GM23338 (cell line): Measurements from ENCODE around the gene STARD13. TPM values are rescaled to one million over a fixed set of nuclear protein-coding genes. Genes with fewer than 3 reads are reported as not detected.
A peak's percentile ranks its signal among the peaks of the same experiment; 100 is the strongest.

Source experiments
- ATAC-seq: fragments of 200-7000 bp; cut with Tn5 transposase; 3 replicates; pipeline ENCODE4 v1.9.1; 2020
- DNase-seq: peaks from one replicate; pipeline ENCODE4 v3.0.0-alpha.2; 2015; ENCODE audit warnings: low spot score
- H2AFZ ChIP-seq: fragments of 200-600 bp; sonication (generic); 2 replicates; pipeline ENCODE4 v1.8.0; 2016; ENCODE audit warnings: antibody characterized with exemption, mild to moderate bottlenecking, moderate library complexity
- H3F3A ChIP-seq: fragments of 200-600 bp; sonication (generic); replicated peaks from 2 replicates; pipeline ENCODE4 v1.8.0; 2017; ENCODE audit warnings: antibody characterized with exemption, mixed run types, low read depth
- H3K27ac ChIP-seq: fragments of 200-600 bp; sonication (generic); 2 replicates; pipeline ENCODE4 v1.6.1; 2016; ENCODE audit warnings: low read depth
- H3K27me3 ChIP-seq: fragments of 200-600 bp; sonication (generic); 2 replicates; pipeline ENCODE4 v1.8.0; 2016; ENCODE audit warnings: mild to moderate bottlenecking, mixed run types, moderate library complexity; ENCODE audit not compliant: insufficient read depth
- H3K36me3 ChIP-seq: fragments of 200-600 bp; sonication (generic); 2 replicates; pipeline ENCODE4 v1.8.0; 2016; ENCODE audit warnings: mild to moderate bottlenecking; ENCODE audit not compliant: insufficient read depth
- H3K4me1 ChIP-seq: fragments of 200-600 bp; sonication (generic); 2 replicates; pipeline ENCODE4 v1.8.0; 2016; ENCODE audit warnings: mild to moderate bottlenecking, moderate library complexity; ENCODE audit not compliant: insufficient read depth
- H3K4me2 ChIP-seq: fragments of 200-600 bp; sonication (generic); 2 replicates; pipeline ENCODE4 v1.7.1; 2017; ENCODE audit warnings: mixed run types
- H3K4me3 ChIP-seq: fragments of 200-600 bp; sonication (generic); 2 replicates; pipeline ENCODE4 v1.6.1; 2016; ENCODE audit warnings: mixed run types
- H3K79me2 ChIP-seq: fragments of 200-600 bp; sonication (generic); replicated peaks from 2 replicates; pipeline ENCODE4 v1.8.0; 2017; ENCODE audit warnings: mild to moderate bottlenecking; ENCODE audit not compliant: insufficient read depth
- H3K9me2 ChIP-seq: fragments of 200-600 bp; sonication (generic); 2 replicates; pipeline ENCODE4 v1.8.0; 2017; ENCODE audit not compliant: insufficient read depth
- H4K20me1 ChIP-seq: fragments of 200-600 bp; sonication (generic); replicated peaks from 2 replicates; pipeline ENCODE4 v1.8.0; 2017; ENCODE audit warnings: mild to moderate bottlenecking; ENCODE audit not compliant: insufficient read depth
- H3K27ac Mint-ChIP-seq: 2 replicates; pipeline ENCODE4 v1.8.0; 2020; ENCODE audit warnings: inconsistent platforms, mild to moderate bottlenecking, moderate library complexity, mixed read lengths
- H3K27me3 Mint-ChIP-seq: 3 replicates; pipeline ENCODE4 v1.8.0; 2022; ENCODE audit warnings: low read depth, mild to moderate bottlenecking, moderate library complexity, mixed read lengths, inconsistent platforms; ENCODE audit not compliant: insufficient read depth, poor library complexity
- H3K36me3 Mint-ChIP-seq: 3 replicates; pipeline ENCODE4 v1.8.0; 2021; ENCODE audit warnings: low read depth, mild to moderate bottlenecking, inconsistent platforms, moderate library complexity, mixed read lengths
- H3K4me1 Mint-ChIP-seq: 3 replicates; pipeline ENCODE4 v1.8.0; 2020; ENCODE audit warnings: mild to moderate bottlenecking, inconsistent platforms, mixed read lengths
- H3K4me3 Mint-ChIP-seq: 3 replicates; pipeline ENCODE4 v1.8.0; 2021; ENCODE audit warnings: moderate library complexity, mild to moderate bottlenecking, inconsistent platforms, mixed read lengths
- H3K9me3 Mint-ChIP-seq: 3 replicates; pipeline ENCODE4 v1.8.0; 2020; ENCODE audit warnings: moderate library complexity, mild to moderate bottlenecking, inconsistent platforms, mixed read lengths
- EZH2 ChIP-seq: fragments of 200-600 bp; sonication (generic); IDR thresholded peaks from one replicate; pipeline ENCODE4 v1.8.0; 2017; ENCODE audit warnings: antibody characterized with exemption, mild to moderate bottlenecking, low read depth; ENCODE audit not compliant: unreplicated experiment
- EZH2phosphoT487 ChIP-seq: fragments of 200-600 bp; sonication (generic); IDR thresholded peaks from one replicate; pipeline ENCODE4 v1.8.1; 2018; ENCODE audit warnings: antibody characterized with exemption; ENCODE audit not compliant: unreplicated experiment
- JUNB ChIP-seq: IDR thresholded peaks from one replicate; pipeline ENCODE4 v1.6.1; 2016; ENCODE audit warnings: antibody characterized with exemption; ENCODE audit not compliant: unreplicated experiment
- NANOG ChIP-seq: IDR thresholded peaks from 2 replicates; pipeline ENCODE4 v1.6.1; 2016; ENCODE audit warnings: antibody characterized with exemption, borderline replicate concordance
- ZNF331 ChIP-seq: fragments of 250-450 bp; sonication (Bioruptor Pico); IDR thresholded peaks from 2 replicates; pipeline ENCODE4 v1.5.0; 2020; ENCODE audit warnings: low read depth, mild to moderate bottlenecking, moderate library complexity
- polyA plus RNA-seq: library from polyadenylated mRNA; unstranded; fragments of >200 nt; fragmentation: Nextera tagmentation; extraction: Ambion mirVana; gene quantifications from 2 replicates; pipeline ENCODE4 v1.2.1, GENCODE V29; 2016
- total RNA-seq: library from RNA; depleted of rRNA; stranded (reverse); fragments of >200 nt; shearing (Covaris generic); gene quantifications from 2 replicates; pipeline ENCODE4 v1.2.3, GENCODE V29; 2014
- TF ChIP-seq, protein P1 (sequence below): IDR thresholded peaks from 2 replicates; pipeline ENCODE4 v1.6.1; 2016; ENCODE audit warnings: antibody characterized with exemption
- TF ChIP-seq, protein P2 (sequence below): fragments of 250-450 bp; sonication (Bioruptor Pico); IDR thresholded peaks from 2 replicates; pipeline ENCODE4 v1.5.0; 2020; ENCODE audit warnings: mild to moderate bottlenecking, moderate library complexity
- TF ChIP-seq, protein P3 (sequence below), 2 experiments: fragments of 200-600 bp in 1 of 2; sonication (generic) in 1 of 2; conservative IDR thresholded peaks; 2 replicates each; pipeline versions ENCODE4 v1.5.1 to v1.6.1; 2016 to 2017; ENCODE audit warnings: antibody characterized with exemption in 2 of 2, low read depth in 2 of 2, mild to moderate bottlenecking in 2 of 2, moderate library complexity in 1 of 2

The STARD13 gene
- total and polyA plus RNA-seq, 2 experiments from 2014 or later: 3.2 to 5.2 TPM

DNA sequence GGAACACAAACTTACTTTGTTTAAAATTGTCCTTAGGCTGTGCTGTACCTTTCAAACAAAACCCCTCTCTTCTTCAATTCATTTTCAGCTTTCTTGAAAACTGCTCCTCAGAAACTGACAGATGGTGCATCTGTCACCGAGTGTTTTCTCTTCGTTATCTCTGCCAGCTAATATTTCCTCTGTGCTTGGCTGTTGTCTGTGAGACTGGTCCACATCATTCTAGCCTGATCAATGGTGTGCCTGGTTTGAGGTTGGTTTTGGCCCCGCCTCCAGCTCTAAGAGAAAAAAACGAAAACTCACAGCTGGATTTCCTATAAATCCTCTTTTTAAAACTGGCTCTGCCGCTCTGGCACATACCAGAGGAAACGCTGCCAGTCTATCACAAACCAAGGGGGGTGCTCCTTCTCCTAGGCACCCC is 79.7 kb downstream of the STARD13 start:
- peaks cover 5% of the 10 kb centered on the region; the same call in 1 of the 2 replicates for H3K9me2 ChIP-seq
- TF ChIP-seq, protein P1, sequence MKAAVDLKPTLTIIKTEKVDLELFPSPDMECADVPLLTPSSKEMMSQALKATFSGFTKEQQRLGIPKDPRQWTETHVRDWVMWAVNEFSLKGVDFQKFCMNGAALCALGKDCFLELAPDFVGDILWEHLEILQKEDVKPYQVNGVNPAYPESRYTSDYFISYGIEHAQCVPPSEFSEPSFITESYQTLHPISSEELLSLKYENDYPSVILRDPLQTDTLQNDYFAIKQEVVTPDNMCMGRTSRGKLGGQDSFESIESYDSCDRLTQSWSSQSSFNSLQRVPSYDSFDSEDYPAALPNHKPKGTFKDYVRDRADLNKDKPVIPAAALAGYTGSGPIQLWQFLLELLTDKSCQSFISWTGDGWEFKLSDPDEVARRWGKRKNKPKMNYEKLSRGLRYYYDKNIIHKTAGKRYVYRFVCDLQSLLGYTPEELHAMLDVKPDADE: no peak
- TF ChIP-seq EZH2 (no peak), NANOG (no peak), ZNF331 (CRISPR knock-in tag) (no peak), EZH2phosphoT487 (no peak), JUNB (no peak)
- TF ChIP-seq, protein P2, sequence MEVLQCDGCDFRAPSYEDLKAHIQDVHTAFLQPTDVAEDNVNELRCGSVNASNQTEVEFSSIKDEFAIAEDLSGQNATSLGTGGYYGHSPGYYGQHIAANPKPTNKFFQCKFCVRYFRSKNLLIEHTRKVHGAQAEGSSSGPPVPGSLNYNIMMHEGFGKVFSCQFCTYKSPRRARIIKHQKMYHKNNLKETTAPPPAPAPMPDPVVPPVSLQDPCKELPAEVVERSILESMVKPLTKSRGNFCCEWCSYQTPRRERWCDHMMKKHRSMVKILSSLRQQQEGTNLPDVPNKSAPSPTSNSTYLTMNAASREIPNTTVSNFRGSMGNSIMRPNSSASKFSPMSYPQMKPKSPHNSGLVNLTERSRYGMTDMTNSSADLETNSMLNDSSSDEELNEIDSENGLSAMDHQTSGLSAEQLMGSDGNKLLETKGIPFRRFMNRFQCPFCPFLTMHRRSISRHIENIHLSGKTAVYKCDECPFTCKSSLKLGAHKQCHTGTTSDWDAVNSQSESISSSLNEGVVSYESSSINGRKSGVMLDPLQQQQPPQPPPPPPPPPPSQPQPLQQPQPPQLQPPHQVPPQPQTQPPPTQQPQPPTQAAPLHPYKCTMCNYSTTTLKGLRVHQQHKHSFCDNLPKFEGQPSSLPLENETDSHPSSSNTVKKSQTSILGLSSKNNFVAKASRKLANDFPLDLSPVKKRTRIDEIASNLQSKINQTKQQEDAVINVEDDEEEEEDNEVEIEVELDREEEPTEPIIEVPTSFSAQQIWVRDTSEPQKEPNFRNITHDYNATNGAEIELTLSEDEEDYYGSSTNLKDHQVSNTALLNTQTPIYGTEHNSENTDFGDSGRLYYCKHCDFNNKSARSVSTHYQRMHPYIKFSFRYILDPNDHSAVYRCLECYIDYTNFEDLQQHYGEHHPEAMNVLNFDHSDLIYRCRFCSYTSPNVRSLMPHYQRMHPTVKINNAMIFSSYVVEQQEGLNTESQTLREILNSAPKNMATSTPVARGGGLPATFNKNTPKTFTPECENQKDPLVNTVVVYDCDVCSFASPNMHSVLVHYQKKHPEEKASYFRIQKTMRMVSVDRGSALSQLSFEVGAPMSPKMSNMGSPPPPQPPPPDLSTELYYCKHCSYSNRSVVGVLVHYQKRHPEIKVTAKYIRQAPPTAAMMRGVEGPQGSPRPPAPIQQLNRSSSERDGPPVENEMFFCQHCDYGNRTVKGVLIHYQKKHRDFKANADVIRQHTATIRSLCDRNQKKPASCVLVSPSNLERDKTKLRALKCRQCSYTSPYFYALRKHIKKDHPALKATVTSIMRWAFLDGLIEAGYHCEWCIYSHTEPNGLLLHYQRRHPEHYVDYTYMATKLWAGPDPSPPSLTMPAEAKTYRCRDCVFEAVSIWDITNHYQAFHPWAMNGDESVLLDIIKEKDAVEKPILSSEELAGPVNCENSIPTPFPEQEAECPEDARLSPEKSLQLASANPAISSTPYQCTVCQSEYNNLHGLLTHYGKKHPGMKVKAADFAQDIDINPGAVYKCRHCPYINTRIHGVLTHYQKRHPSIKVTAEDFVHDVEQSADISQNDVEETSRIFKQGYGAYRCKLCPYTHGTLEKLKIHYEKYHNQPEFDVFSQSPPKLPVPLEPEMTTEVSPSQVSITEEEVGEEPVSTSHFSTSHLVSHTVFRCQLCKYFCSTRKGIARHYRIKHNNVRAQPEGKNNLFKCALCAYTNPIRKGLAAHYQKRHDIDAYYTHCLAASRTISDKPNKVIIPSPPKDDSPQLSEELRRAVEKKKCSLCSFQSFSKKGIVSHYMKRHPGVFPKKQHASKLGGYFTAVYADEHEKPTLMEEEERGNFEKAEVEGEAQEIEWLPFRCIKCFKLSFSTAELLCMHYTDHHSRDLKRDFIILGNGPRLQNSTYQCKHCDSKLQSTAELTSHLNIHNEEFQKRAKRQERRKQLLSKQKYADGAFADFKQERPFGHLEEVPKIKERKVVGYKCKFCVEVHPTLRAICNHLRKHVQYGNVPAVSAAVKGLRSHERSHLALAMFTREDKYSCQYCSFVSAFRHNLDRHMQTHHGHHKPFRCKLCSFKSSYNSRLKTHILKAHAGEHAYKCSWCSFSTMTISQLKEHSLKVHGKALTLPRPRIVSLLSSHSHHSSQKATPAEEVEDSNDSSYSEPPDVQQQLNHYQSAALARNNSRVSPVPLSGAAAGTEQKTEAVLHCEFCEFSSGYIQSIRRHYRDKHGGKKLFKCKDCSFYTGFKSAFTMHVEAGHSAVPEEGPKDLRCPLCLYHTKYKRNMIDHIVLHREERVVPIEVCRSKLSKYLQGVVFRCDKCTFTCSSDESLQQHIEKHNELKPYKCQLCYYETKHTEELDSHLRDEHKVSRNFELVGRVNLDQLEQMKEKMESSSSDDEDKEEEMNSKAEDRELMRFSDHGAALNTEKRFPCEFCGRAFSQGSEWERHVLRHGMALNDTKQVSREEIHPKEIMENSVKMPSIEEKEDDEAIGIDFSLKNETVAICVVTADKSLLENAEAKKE (CRISPR knock-in tag): no peak
- TF ChIP-seq, protein P3, sequence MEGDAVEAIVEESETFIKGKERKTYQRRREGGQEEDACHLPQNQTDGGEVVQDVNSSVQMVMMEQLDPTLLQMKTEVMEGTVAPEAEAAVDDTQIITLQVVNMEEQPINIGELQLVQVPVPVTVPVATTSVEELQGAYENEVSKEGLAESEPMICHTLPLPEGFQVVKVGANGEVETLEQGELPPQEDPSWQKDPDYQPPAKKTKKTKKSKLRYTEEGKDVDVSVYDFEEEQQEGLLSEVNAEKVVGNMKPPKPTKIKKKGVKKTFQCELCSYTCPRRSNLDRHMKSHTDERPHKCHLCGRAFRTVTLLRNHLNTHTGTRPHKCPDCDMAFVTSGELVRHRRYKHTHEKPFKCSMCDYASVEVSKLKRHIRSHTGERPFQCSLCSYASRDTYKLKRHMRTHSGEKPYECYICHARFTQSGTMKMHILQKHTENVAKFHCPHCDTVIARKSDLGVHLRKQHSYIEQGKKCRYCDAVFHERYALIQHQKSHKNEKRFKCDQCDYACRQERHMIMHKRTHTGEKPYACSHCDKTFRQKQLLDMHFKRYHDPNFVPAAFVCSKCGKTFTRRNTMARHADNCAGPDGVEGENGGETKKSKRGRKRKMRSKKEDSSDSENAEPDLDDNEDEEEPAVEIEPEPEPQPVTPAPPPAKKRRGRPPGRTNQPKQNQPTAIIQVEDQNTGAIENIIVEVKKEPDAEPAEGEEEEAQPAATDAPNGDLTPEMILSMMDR (conservative IDR thresholded peaks at IDR 0.05; ENCODE audit: low read depth in 2 of 2): no peak
- H4K20me1 ChIP-seq: no peaks in the 10 kb centered on the region
- no peaks in the 10 kb centered on the region for H3K36me3 ChIP-seq
- no peak overlapping the region for H3K27ac Mint-ChIP-seq
- H3K9me3 Mint-ChIP-seq: no peaks in the 10 kb centered on the region; the same call in 2 of the 3 replicates
- DNase-seq (peak; percentile 32), ATAC-seq (peak; percentile 25; the same call in 1 of the 3 replicates)
- H3K4me2 ChIP-seq: 0 out of 2 replicates have a peak overlapping the region, but pooled peaks have one; percentile 54
- no peak overlapping the region for H2AFZ ChIP-seq
- no peaks in the 10 kb centered on the region for H3K27me3 ChIP-seq
- peaks cover 2% of the 10 kb centered on the region for H3K27me3 Mint-ChIP-seq
- H3K27ac ChIP-seq: no peak overlapping the region
- H3F3A ChIP-seq: no peaks in the 10 kb centered on the region
- peaks cover 20% of the 10 kb centered on the region for H3K4me1 Mint-ChIP-seq
- H3K36me3 Mint-ChIP-seq: no peaks in the 10 kb centered on the region
- H3K4me1 ChIP-seq: peaks cover 24% of the 10 kb centered on the region
- no peak overlapping the region for H3K4me3 Mint-ChIP-seq
- no peak overlapping the region for H3K4me3 ChIP-seq
- no peaks in the 10 kb centered on the region for H3K79me2 ChIP-seq
